CD4-positive, alpha-beta T cell treated with Interleukin-4 for 4 hours (primary cell): ENCODE data around the gene DIS3L2.
"Not testable (repeated sequence)": the region's sequence is repeated elsewhere in the genome, so short reads cannot be mapped to it uniquely, and the experiment has no call there.

Experiments used
- DNase-seq: peaks from one replicate; pipeline ENCODE4 v3.0.0-alpha.2; 2020

Gene DIS3L2

GRCh38 chr2:232061265-232061664 lies 99.8 kb downstream of the DIS3L2 start:
- DNase-seq: no peak

- DNase-seq: no peak
Measured at GRCh38 chr2:232073026-232073425, 111.5 kb downstream of the DIS3L2 start.

- no peak for DNase-seq
Measured at GRCh38 chr2:232073699-232074098, 112.2 kb downstream of the DIS3L2 start.

- no peak for DNase-seq
Measured at GRCh38 chr2:232075080-232075479, 113.6 kb downstream of the DIS3L2 start.

GRCh38 chr2:232075859-232076258 lies 114.3 kb downstream of the DIS3L2 start:
- no peak for DNase-seq

- DNase-seq: no peak
Measured at GRCh38 chr2:232076272-232076671, 114.8 kb downstream of the DIS3L2 start.

- no peak for DNase-seq
Measured at GRCh38 chr2:232076736-232077135, 115.2 kb downstream of the DIS3L2 start.

- no peak for DNase-seq
Measured at GRCh38 chr2:232085164-232085563, 123.7 kb downstream of the DIS3L2 start.

GRCh38 chr2:232085826-232086425 lies 124.4 kb downstream of the DIS3L2 start:
- DNase-seq: no peak

GRCh38 chr2:232088771-232089170 lies 127.3 kb downstream of the DIS3L2 start:
- DNase-seq: no peak

- DNase-seq: no peak
Measured at GRCh38 chr2:232094201-232094600, 132.7 kb downstream of the DIS3L2 start.

- DNase-seq: no peak
Measured at GRCh38 chr2:232094883-232095282, 133.4 kb downstream of the DIS3L2 start.

- DNase-seq: no peak
Measured at GRCh38 chr2:232097260-232097659, 135.7 kb downstream of the DIS3L2 start.

- DNase-seq: no peak
Measured at GRCh38 chr2:232097758-232098157, 136.2 kb downstream of the DIS3L2 start.

- DNase-seq: no peak
Measured at GRCh38 chr2:232102380-232102779, 140.9 kb downstream of the DIS3L2 start.

- no peak for DNase-seq
Measured at GRCh38 chr2:232103140-232103737, 141.7 kb downstream of the DIS3L2 start.

GRCh38 chr2:232104076-232104646 lies 142.6 kb downstream of the DIS3L2 start:
- no peak for DNase-seq

- DNase-seq: no peak
Measured at GRCh38 chr2:232111551-232111950, 150.0 kb downstream of the DIS3L2 start.

GRCh38 chr2:232113821-232114220 lies 152.3 kb downstream of the DIS3L2 start:
- no peak for DNase-seq

- DNase-seq: not testable (repeated sequence)
Measured at GRCh38 chr2:232115728-232116361, 154.3 kb downstream of the DIS3L2 start.

- DNase-seq: no peak
Measured at GRCh38 chr2:232116852-232117251, 155.3 kb downstream of the DIS3L2 start.

- no peak for DNase-seq
Measured at GRCh38 chr2:232117413-232117812, 155.9 kb downstream of the DIS3L2 start.

GRCh38 chr2:232120911-232121310 lies 159.4 kb downstream of the DIS3L2 start:
- DNase-seq: no peak

- DNase-seq: no peak
Measured at GRCh38 chr2:232124309-232124708, 162.8 kb downstream of the DIS3L2 start.
